ENCODE results near the gene TMEM131. TPM values are rescaled to one million over a fixed set of nuclear protein-coding genes. Genes with fewer than 3 reads are reported as not detected.

TMEM131 gene
- total and polyA plus RNA-seq, 12 donors, result 8.2 to 34.3 (median 30.0) TPM

- H3K9me3 ChIP-seq, result no peaks in the 10 kb centered on the region
- intact Hi-C loops (cut with DNase I), result loop anchor here in 2 of 10 donors (5.0 to 10.0 kb wide), 2 partner anchors 35 to 48 kb away; no protein-coding TSS in a partner anchor
- H3K27ac ChIP-seq, result peak overlapping the region in 3 of 10 donors; percentile 16 to 49 (median 27)
- no peak for DNase-seq
- H3K4me1 ChIP-seq, result peaks cover 0 to 34% (median 14%) of the 10 kb centered on the region in 9 donors
- H3K27me3 ChIP-seq, result no peaks in the 10 kb centered on the region
- peak; percentile 50 to 87 (median 70) for ATAC-seq
- H3K36me3 ChIP-seq, result peaks cover 0 to 11% (median 0%) of the 10 kb centered on the region in 9 donors
- WGBS, 2 donors, result 51 to 52% methylated on average over 4 of the region's 4 CpGs
- H3K4me3 ChIP-seq, result no peak overlapping the region
- no peak for TF ChIP-seq CTCF (IDR thresholded peaks at IDR 0.05)
Observed at GRCh38 chr2:97742381-97742847, 253.3 kb downstream of the TMEM131 start.

GRCh38 chr2:97741686-97742085 is 254.1 kb downstream of the TMEM131 start:
- intact Hi-C loops (cut with DNase I), result loop anchor here in 2 of 10 donors (5.0 to 10.0 kb wide), 2 partner anchors 34 to 47 kb away; no protein-coding TSS in a partner anchor
- no peak for DNase-seq

GRCh38 chr2:97741251-97741650 is 254.5 kb downstream of the TMEM131 start:
- TF ChIP-seq CTCF (IDR thresholded peaks at IDR 0.05), result no peak
- DNase-seq (no peak), ATAC-seq (peak in 3 of 8 donors; percentile 6 to 9 (median 8))
- H3K36me3 ChIP-seq, result peaks cover 0 to 11% (median 0%) of the 10 kb centered on the region in 9 donors
- intact Hi-C loops (cut with DNase I), result loop anchor here in 2 of 10 donors (5.0 to 10.0 kb wide), 2 partner anchors 34 to 46 kb away; no protein-coding TSS in a partner anchor
- H3K9me3 ChIP-seq, result no peaks in the 10 kb centered on the region
- no peaks in the 10 kb centered on the region for H3K27me3 ChIP-seq
- no peak overlapping the region for H3K4me3 ChIP-seq
- H3K27ac ChIP-seq, result peak overlapping the region in 1 of 10 donors; percentile 49
- H3K4me1 ChIP-seq, result peaks cover 0 to 32% (median 10%) of the 10 kb centered on the region in 9 donors
- 92 to 96% methylated on average over 20 of the region's 20 CpGs for WGBS, 2 donors

More at GRCh38 chr2:97741686-97742085, 254.1 kb downstream of the TMEM131 start:
- TF ChIP-seq CTCF (IDR thresholded peaks at IDR 0.05), result no peak
- H3K36me3 ChIP-seq, result peaks cover 0 to 11% (median 0%) of the 10 kb centered on the region in 9 donors
- H3K9me3 ChIP-seq, result no peaks in the 10 kb centered on the region
- WGBS, 2 donors, result 67 to 72% methylated on average over 4 of the region's 4 CpGs
- ATAC-seq, result peak in 1 of 8 donors; percentile 6
- H3K4me3 ChIP-seq, result no peak overlapping the region
- H3K27ac ChIP-seq, result peak overlapping the region in 3 of 10 donors; percentile 16 to 49 (median 27)
- H3K4me1 ChIP-seq, result peaks cover 0 to 34% (median 10%) of the 10 kb centered on the region in 9 donors
- H3K27me3 ChIP-seq, result no peaks in the 10 kb centered on the region

GRCh38 chr2:97740590-97741182 is 255.1 kb downstream of the TMEM131 start:
- Histone ChIP-seq H3K36me3 (peaks cover 0 to 11% (median 0%) of the 10 kb centered on the region in 9 donors), H3K27me3 (no peaks in the 10 kb centered on the region), H3K4me3 (no peak overlapping the region), H3K4me1 (peaks cover 0 to 27% (median 10%) of the 10 kb centered on the region in 9 donors), H3K27ac (no peak overlapping the region), H3K9me3 (no peaks in the 10 kb centered on the region)
- peak; percentile 24 to 75 (median 67) for TF ChIP-seq CTCF (IDR thresholded peaks at IDR 0.05)
- intact Hi-C loops (cut with DNase I), result loop anchor here in 2 of 10 donors (5.0 to 10.0 kb wide), 2 partner anchors 33 to 46 kb away; no protein-coding TSS in a partner anchor
- peak in 1 of 2 donors; percentile 45 for DNase-seq
- WGBS, 2 donors, result 41 to 44% methylated on average over 19 of the region's 19 CpGs
- ATAC-seq, result peak in 5 of 8 donors; percentile 16 to 55 (median 33)

Measured in heart right ventricle (tissue), 16 donors.